ENCODE data around the gene NDUFB5. TPM values are rescaled to one million over a fixed set of nuclear protein-coding genes. Genes with fewer than 3 reads are reported as not detected.

The NDUFB5 gene
- total RNA-seq, 1 donor from 2014 or later = 93.9 TPM

DNA sequence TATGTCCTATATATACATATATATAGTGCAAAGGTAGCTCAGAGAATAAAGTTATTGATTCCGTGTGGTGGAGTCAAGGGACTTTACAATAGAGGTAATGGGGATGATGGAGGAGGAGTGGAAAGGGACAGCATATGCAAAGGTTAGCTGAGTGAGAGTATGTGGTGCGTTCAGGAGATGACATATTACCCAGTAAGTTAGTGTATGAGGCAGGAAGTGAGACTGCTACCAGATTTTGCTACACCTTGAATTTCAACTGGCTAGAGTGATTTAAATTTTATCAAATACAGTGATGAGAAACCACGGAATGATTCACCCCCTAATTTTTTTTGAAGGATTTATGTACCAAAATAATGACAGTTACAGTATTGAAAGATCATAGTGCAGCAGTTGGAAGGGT lies 39.1 kb upstream of the NDUFB5 start:
- Histone ChIP-seq H3K27ac (no peak overlapping the region), H3K4me3 (no peak overlapping the region), H3K36me3 (peaks cover 10% of the 10 kb centered on the region), H3K9me3 (no peaks in the 10 kb centered on the region), H3K27me3 (ENCODE audit: low read depth) (no peaks in the 10 kb centered on the region), H3K4me1 (peaks cover 18% of the 10 kb centered on the region)
- DNase-seq (no peak), ATAC-seq (no peak)
- TF ChIP-seq, protein P1, sequence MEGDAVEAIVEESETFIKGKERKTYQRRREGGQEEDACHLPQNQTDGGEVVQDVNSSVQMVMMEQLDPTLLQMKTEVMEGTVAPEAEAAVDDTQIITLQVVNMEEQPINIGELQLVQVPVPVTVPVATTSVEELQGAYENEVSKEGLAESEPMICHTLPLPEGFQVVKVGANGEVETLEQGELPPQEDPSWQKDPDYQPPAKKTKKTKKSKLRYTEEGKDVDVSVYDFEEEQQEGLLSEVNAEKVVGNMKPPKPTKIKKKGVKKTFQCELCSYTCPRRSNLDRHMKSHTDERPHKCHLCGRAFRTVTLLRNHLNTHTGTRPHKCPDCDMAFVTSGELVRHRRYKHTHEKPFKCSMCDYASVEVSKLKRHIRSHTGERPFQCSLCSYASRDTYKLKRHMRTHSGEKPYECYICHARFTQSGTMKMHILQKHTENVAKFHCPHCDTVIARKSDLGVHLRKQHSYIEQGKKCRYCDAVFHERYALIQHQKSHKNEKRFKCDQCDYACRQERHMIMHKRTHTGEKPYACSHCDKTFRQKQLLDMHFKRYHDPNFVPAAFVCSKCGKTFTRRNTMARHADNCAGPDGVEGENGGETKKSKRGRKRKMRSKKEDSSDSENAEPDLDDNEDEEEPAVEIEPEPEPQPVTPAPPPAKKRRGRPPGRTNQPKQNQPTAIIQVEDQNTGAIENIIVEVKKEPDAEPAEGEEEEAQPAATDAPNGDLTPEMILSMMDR (IDR thresholded peaks at IDR 0.05) = no peak
- intact Hi-C loops (cut with DNase I) = no loop called here

DNA sequence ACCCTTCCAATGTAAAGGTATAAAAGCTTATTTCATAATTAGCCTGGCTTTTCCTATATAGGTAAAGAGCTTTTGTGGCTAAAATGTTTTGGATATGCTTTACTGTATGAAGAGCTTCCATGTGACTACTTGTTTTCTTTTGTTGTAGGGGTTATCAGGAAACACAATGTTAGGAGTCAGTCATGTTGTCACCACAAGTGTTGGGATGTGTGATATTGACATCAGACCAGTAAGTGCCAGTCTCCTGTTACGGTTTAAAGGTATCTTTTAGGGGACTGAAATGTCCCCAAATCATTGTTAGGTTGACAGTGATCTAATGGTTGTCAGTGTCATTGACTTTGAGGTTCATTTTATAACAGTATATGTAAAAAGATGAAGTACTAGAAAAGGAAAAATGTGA lies 23.6 kb upstream of the NDUFB5 start:
- TF ChIP-seq, protein P1 (IDR thresholded peaks at IDR 0.05) = no peak
- DNase-seq (no peak), ATAC-seq (no peak)
- H3K36me3 ChIP-seq = peaks cover 96% of the 10 kb centered on the region
- H3K9me3 ChIP-seq = no peaks in the 10 kb centered on the region
- no peaks in the 10 kb centered on the region for H3K4me1 ChIP-seq
- no peak overlapping the region for H3K27ac ChIP-seq
- no peak overlapping the region for H3K4me3 ChIP-seq
- no peaks in the 10 kb centered on the region for H3K27me3 ChIP-seq (ENCODE audit: low read depth)
- intact Hi-C loops (cut with DNase I) = no loop called here

DNA sequence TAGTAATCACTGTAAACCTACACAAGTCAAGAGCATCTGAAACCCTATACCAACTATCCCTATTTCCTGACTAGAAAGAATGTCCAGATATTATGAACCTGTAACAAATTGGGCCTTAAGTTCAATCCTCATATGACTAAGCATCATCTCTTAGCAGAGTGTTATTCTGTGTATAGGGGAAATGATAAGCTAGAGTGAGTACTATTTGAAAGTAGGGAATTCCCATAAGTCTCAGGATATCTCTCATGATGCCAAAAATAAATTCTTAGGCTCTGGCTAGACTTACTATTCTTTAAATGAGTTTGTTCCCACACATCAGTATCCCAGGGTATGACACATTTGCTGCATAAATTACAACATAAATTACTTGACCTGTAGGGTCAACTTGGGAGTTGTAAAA lies 15.5 kb upstream of the NDUFB5 start:
- H3K36me3 ChIP-seq = peaks cover 99% of the 10 kb centered on the region
- H3K9me3 ChIP-seq = no peaks in the 10 kb centered on the region
- ATAC-seq (no peak), DNase-seq (no peak)
- no peaks in the 10 kb centered on the region for H3K4me1 ChIP-seq
- H3K27ac ChIP-seq = no peak overlapping the region
- H3K27me3 ChIP-seq (ENCODE audit: low read depth) = no peaks in the 10 kb centered on the region
- no peak overlapping the region for H3K4me3 ChIP-seq
- TF ChIP-seq, protein P1 (IDR thresholded peaks at IDR 0.05) = no peak
- intact Hi-C loops (cut with DNase I) = no loop called here

DNA sequence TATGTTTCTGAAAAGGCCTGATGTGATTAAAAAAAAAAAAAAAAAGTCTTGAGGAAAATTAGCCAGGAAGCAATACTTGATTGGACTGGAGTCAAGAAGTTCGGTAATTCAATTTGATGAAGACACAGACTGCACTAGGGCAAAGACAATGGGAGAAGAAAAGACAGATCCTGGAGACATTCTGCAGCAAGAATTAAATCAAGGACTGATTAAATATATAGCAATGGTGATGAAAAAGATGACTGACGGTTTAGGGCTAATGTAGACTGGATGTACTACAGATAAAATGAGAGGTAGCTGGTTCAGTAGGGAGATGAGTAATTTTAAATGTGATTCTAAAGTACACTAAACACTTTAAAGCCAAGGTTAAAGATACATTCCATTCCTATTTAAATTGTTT lies 13.9 kb upstream of the NDUFB5 start:
- Histone ChIP-seq H3K27me3 (ENCODE audit: low read depth) (no peaks in the 10 kb centered on the region), H3K9me3 (no peaks in the 10 kb centered on the region), H3K27ac (no peak overlapping the region), H3K4me3 (no peak overlapping the region), H3K4me1 (no peaks in the 10 kb centered on the region), H3K36me3 (peaks cover 100% of the 10 kb centered on the region)
- ATAC-seq (no peak), DNase-seq (no peak)
- TF ChIP-seq, protein P1 (IDR thresholded peaks at IDR 0.05) = no peak
- intact Hi-C loops (cut with DNase I) = no loop called here

DNA sequence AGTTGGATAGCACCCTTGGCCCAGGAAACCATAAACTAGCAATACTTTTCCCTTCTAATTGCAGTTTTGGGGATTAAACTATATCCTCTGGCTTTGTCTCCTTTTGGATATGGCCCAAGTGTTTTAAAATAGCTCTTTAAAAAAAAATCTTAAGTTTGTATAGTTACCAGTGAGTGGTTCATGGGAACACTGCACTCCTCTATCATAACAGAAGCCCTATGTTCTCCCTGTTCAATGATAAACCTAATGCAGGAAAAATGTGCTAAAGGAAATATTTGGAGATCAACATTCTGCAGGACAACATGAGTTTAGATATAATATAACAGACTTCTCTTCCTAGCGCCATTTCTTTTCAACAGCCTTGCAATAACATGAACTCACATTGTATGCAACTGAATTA lies 13.3 kb upstream of the NDUFB5 start:
- intact Hi-C loops (cut with DNase I) = no loop called here
- Histone ChIP-seq H3K27ac (no peak overlapping the region), H3K27me3 (ENCODE audit: low read depth) (no peaks in the 10 kb centered on the region), H3K4me3 (no peak overlapping the region), H3K4me1 (no peaks in the 10 kb centered on the region), H3K36me3 (peaks cover 100% of the 10 kb centered on the region), H3K9me3 (no peaks in the 10 kb centered on the region)
- no peak for DNase-seq
- ATAC-seq = no peak
- TF ChIP-seq, protein P1 (IDR thresholded peaks at IDR 0.05) = no peak

DNA sequence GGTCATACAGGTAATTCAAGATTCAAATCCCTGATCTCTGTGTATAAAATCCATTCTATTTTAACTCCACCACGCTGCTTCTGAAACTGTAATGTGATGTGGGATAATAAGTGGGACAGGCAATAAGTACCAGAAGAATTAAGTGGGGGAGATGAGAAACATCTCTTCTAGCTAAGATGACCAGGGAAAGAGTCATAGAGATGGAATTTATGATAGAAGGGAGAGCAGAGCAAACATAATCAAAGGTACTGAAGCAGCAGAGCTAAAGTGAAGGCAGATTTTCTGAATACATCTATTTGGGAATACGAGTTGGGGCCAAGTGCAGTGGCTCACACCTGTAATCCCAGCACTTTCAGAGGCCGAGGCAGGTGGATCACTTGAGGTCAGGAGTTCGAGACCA lies 5.1 kb upstream of the NDUFB5 start:
- no peak for DNase-seq
- ATAC-seq = no peak
- H3K9me3 ChIP-seq = no peaks in the 10 kb centered on the region
- peaks cover 76% of the 10 kb centered on the region for H3K36me3 ChIP-seq
- H3K4me1 ChIP-seq = peaks cover 12% of the 10 kb centered on the region
- no peak overlapping the region for H3K27ac ChIP-seq
- no peaks in the 10 kb centered on the region for H3K27me3 ChIP-seq (ENCODE audit: low read depth)
- TF ChIP-seq, protein P1 (IDR thresholded peaks at IDR 0.05) = no peak
- intact Hi-C loops (cut with DNase I) = no loop called here
- H3K4me3 ChIP-seq = no peak overlapping the region
